WTC11 (cell line): ENCODE measurements around the gene PPARA.

Experiments
- ATF2 ChIP-seq: sonication (generic); formaldehyde crosslinking; IDR thresholded peaks from 2 replicates; pipeline ENCODE4 v1.8.1; 2022; ENCODE audit warnings: low read depth, missing genetic modification reagents, borderline replicate concordance
- ETV6 ChIP-seq: sonication (generic); formaldehyde crosslinking; IDR thresholded peaks from 2 replicates; pipeline ENCODE4 v1.8.1; 2022; ENCODE audit warnings: mild to moderate bottlenecking, missing genetic modification reagents
- MAX ChIP-seq: sonication (generic); formaldehyde crosslinking; IDR thresholded peaks from 2 replicates; pipeline ENCODE4 v1.8.0; 2022; ENCODE audit warnings: mild to moderate bottlenecking, missing genetic modification reagents
- NR1H2 ChIP-seq: sonication (generic); formaldehyde crosslinking; IDR thresholded peaks from 2 replicates; pipeline ENCODE4 v1.9.0; 2021; ENCODE audit warnings: mild to moderate bottlenecking, moderate library complexity, missing genetic modification reagents
- SMAD4 ChIP-seq: sonication (generic); formaldehyde crosslinking; IDR thresholded peaks from 2 replicates; pipeline ENCODE4 v1.8.0; 2022; ENCODE audit warnings: mild to moderate bottlenecking, missing genetic modification reagents
- STAT6 ChIP-seq: sonication (generic); formaldehyde crosslinking; conservative IDR thresholded peaks from 2 replicates; pipeline ENCODE4 v1.8.1; 2023; ENCODE audit warnings: mild to moderate bottlenecking, low read depth, missing genetic modification reagents, moderate library complexity
- TF ChIP-seq, protein P1 (sequence below): fragments of 200-600 bp; IDR thresholded peaks from 2 replicates; pipeline ENCODE4 v1.8.0; 2022; ENCODE audit warnings: antibody characterized with exemption
- TF ChIP-seq, protein P2 (sequence below): fragments of 250-450 bp; sonication (Bioruptor Pico); IDR thresholded peaks from 2 replicates; pipeline ENCODE4 v1.9.0; 2021; ENCODE audit warnings: moderate library complexity, mild to moderate bottlenecking, inconsistent platforms, borderline replicate concordance
- TF ChIP-seq, protein P3 (sequence below): sonication (generic); formaldehyde crosslinking; IDR thresholded peaks from 2 replicates; pipeline ENCODE4 v1.8.1; 2023; ENCODE audit warnings: mild to moderate bottlenecking, missing genetic modification reagents, borderline replicate concordance

GRCh38 chr22:46111645-46112306, 38.5 kb upstream of the PPARA start:
- TF ChIP-seq, protein P1, sequence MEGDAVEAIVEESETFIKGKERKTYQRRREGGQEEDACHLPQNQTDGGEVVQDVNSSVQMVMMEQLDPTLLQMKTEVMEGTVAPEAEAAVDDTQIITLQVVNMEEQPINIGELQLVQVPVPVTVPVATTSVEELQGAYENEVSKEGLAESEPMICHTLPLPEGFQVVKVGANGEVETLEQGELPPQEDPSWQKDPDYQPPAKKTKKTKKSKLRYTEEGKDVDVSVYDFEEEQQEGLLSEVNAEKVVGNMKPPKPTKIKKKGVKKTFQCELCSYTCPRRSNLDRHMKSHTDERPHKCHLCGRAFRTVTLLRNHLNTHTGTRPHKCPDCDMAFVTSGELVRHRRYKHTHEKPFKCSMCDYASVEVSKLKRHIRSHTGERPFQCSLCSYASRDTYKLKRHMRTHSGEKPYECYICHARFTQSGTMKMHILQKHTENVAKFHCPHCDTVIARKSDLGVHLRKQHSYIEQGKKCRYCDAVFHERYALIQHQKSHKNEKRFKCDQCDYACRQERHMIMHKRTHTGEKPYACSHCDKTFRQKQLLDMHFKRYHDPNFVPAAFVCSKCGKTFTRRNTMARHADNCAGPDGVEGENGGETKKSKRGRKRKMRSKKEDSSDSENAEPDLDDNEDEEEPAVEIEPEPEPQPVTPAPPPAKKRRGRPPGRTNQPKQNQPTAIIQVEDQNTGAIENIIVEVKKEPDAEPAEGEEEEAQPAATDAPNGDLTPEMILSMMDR = no peak
- TF ChIP-seq ETV6 (CRISPR knock-in tag) = no peak
- TF ChIP-seq MAX = 0 out of 2 replicates have a peak, but pooled peaks have one; percentile 40
- TF ChIP-seq SMAD4 (CRISPR knock-in tag) = no peak
- no peak for TF ChIP-seq NR1H2 (CRISPR knock-in tag)
- no peak for TF ChIP-seq STAT6
- TF ChIP-seq, protein P2, sequence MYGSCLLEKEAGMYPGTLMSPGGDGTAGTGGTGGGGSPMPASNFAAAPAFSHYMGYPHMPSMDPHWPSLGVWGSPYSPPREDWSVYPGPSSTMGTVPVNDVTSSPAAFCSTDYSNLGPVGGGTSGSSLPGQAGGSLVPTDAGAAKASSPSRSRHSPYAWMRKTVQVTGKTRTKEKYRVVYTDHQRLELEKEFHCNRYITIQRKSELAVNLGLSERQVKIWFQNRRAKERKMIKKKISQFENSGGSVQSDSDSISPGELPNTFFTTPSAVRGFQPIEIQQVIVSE = no peak
- TF ChIP-seq, protein P3, sequence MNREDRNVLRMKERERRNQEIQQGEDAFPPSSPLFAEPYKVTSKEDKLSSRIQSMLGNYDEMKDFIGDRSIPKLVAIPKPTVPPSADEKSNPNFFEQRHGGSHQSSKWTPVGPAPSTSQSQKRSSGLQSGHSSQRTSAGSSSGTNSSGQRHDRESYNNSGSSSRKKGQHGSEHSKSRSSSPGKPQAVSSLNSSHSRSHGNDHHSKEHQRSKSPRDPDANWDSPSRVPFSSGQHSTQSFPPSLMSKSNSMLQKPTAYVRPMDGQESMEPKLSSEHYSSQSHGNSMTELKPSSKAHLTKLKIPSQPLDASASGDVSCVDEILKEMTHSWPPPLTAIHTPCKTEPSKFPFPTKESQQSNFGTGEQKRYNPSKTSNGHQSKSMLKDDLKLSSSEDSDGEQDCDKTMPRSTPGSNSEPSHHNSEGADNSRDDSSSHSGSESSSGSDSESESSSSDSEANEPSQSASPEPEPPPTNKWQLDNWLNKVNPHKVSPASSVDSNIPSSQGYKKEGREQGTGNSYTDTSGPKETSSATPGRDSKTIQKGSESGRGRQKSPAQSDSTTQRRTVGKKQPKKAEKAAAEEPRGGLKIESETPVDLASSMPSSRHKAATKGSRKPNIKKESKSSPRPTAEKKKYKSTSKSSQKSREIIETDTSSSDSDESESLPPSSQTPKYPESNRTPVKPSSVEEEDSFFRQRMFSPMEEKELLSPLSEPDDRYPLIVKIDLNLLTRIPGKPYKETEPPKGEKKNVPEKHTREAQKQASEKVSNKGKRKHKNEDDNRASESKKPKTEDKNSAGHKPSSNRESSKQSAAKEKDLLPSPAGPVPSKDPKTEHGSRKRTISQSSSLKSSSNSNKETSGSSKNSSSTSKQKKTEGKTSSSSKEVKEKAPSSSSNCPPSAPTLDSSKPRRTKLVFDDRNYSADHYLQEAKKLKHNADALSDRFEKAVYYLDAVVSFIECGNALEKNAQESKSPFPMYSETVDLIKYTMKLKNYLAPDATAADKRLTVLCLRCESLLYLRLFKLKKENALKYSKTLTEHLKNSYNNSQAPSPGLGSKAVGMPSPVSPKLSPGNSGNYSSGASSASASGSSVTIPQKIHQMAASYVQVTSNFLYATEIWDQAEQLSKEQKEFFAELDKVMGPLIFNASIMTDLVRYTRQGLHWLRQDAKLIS = no peak
- TF ChIP-seq ATF2 (CRISPR knock-in tag) = no peak
